IMR-90 (cell line): Measurements from ENCODE around the gene ANKRD33B. TPM values are rescaled to one million over a fixed set of nuclear protein-coding genes. Genes with fewer than 3 reads are reported as not detected.

Source experiments
- ATAC-seq: fragments of 200-7000 bp; cut with Tn5 transposase; 2 replicates; pipeline ENCODE4 v1.9.1; 2020; ENCODE audit warnings: low read depth, mild to moderate bottlenecking, moderate library complexity
- BruUV-seq: library from RNA; stranded (reverse); fragments of 400-500 nt; replicated peaks from 2 replicates; lab custom pipeline; 2021; lab: Mats Ljungman, UMichigan
- CTCF ChIA-PET: fragments of 300-600 bp; formaldehyde crosslinking; extraction: SDS; loops from one replicate; lab custom pipeline; 2021; ENCODE audit warnings: antibody characterized with exemption; lab: Yijun Ruan, JAX
- POLR2A ChIA-PET: fragments of 300-600 bp; sonication (Branson Sonifier 250); formaldehyde crosslinking; loops from one replicate; lab custom pipeline; 2022; ENCODE audit warnings: antibody characterized with exemption; ENCODE audit not compliant: unreplicated experiment; lab: Charles Lee
- DNase-seq: peaks from one replicate; pipeline ENCODE4 v3.0.0; 2013
- H2AFZ ChIP-seq: replicated peaks from 2 replicates; pipeline ENCODE3; 2013; ENCODE audit warnings: low read length, mild to moderate bottlenecking; ENCODE audit not compliant: poor library complexity
- H2AK5ac ChIP-seq: 2 replicates; pipeline ENCODE4 v1.6.1; 2013; ENCODE audit warnings: low read depth, low read length, inconsistent platforms
- H2AK9ac ChIP-seq: replicated peaks from 2 replicates; pipeline ENCODE3; 2013; ENCODE audit warnings: mild to moderate bottlenecking, low read depth, low read length, moderate library complexity; ENCODE audit not compliant: poor library complexity
- H2BK120ac ChIP-seq: 2 replicates; pipeline ENCODE4 v1.6.1; 2013; ENCODE audit warnings: low read depth, low read length, inconsistent platforms
- H2BK15ac ChIP-seq: 3 replicates; pipeline ENCODE4 v1.6.1; 2013; ENCODE audit warnings: low read depth, low read length, inconsistent platforms
- H2BK20ac ChIP-seq: 2 replicates; pipeline ENCODE4 v1.6.1; 2013; ENCODE audit warnings: low read depth, mild to moderate bottlenecking, inconsistent platforms, low read length, moderate library complexity
- H2BK5ac ChIP-seq: 2 replicates; pipeline ENCODE4 v1.6.1; 2013; ENCODE audit warnings: mild to moderate bottlenecking, low read depth, low read length, inconsistent platforms; ENCODE audit not compliant: poor library complexity, severe bottlenecking
- H3K14ac ChIP-seq: replicated peaks from 2 replicates; pipeline ENCODE4 v1.6.1; 2013; ENCODE audit warnings: low read depth, low read length, inconsistent platforms
- H3K18ac ChIP-seq: 2 replicates; pipeline ENCODE4 v1.6.1; 2013; ENCODE audit warnings: low read depth, low read length, control low read depth
- H3K23ac ChIP-seq: 2 replicates; pipeline ENCODE4 v1.6.1; 2013; ENCODE audit warnings: low read depth, low read length, inconsistent platforms
- H3K27ac ChIP-seq: 2 replicates; pipeline ENCODE4 v1.5.1; 2013; ENCODE audit warnings: mild to moderate bottlenecking, control low read depth, low read length; ENCODE audit not compliant: insufficient read depth
- H3K27me3 ChIP-seq: 2 replicates; pipeline ENCODE4 v1.6.1; 2013; ENCODE audit warnings: low read length; ENCODE audit not compliant: control insufficient read depth, insufficient read depth
- H3K36me3 ChIP-seq: 2 replicates; pipeline ENCODE4 v1.6.1; 2013; ENCODE audit warnings: low read length, mixed read lengths; ENCODE audit not compliant: control insufficient read depth, insufficient read depth
- H3K4ac ChIP-seq: 2 replicates; pipeline ENCODE4 v1.6.1; 2013; ENCODE audit warnings: low read depth, low read length, inconsistent platforms
- H3K4me1 ChIP-seq: 2 replicates; pipeline ENCODE4 v1.6.1; 2013; ENCODE audit warnings: low read length, mixed read lengths; ENCODE audit not compliant: control insufficient read depth, insufficient read depth
- H3K4me2 ChIP-seq: 2 replicates; pipeline ENCODE4 v1.6.1; 2013; ENCODE audit warnings: low read depth, mild to moderate bottlenecking, control low read depth, low read length, moderate library complexity
- H3K4me3 ChIP-seq: 2 replicates; pipeline ENCODE4 v1.5.1; 2013; ENCODE audit warnings: low read depth, mild to moderate bottlenecking, control low read depth, low read length, moderate library complexity; ENCODE audit not compliant: insufficient read depth
- H3K56ac ChIP-seq: 2 replicates; pipeline ENCODE4 v1.6.1; 2013; ENCODE audit warnings: low read length, inconsistent platforms; ENCODE audit not compliant: insufficient read depth; ENCODE audit errors: extremely low read depth
- H3K79me1 ChIP-seq, 2 experiments: 2 replicates each; pipeline ENCODE4 v1.6.1; 2013; ENCODE audit warnings: low read length in 2 of 2, inconsistent platforms in 1 of 2, low read depth in 1 of 2
- H3K9ac ChIP-seq: 2 replicates; pipeline ENCODE4 v1.6.1; 2013; ENCODE audit warnings: low read depth, low read length, control low read depth
- H3K9me1 ChIP-seq: 2 replicates; pipeline ENCODE4 v1.6.1; 2013; ENCODE audit warnings: low read length, inconsistent platforms; ENCODE audit not compliant: insufficient read depth
- H3K9me3 ChIP-seq: 2 replicates; pipeline ENCODE4 v1.6.1; 2013; ENCODE audit warnings: low read length; ENCODE audit not compliant: control insufficient read depth, insufficient read depth
- H4K20me1 ChIP-seq: 2 replicates; pipeline ENCODE4 v1.6.1; 2013; ENCODE audit warnings: low read length, inconsistent platforms; ENCODE audit not compliant: insufficient read depth
- H4K5ac ChIP-seq: 2 replicates; pipeline ENCODE4 v1.6.1; 2013; ENCODE audit warnings: mild to moderate bottlenecking, low read depth, low read length, control low read depth
- H4K8ac ChIP-seq, 2 experiments: 2 replicates each; pipeline ENCODE4 v1.6.1; 2013; ENCODE audit warnings: low read depth in 2 of 2, low read length in 2 of 2, control low read depth in 1 of 2, inconsistent platforms in 1 of 2
- H4K91ac ChIP-seq: 2 replicates; pipeline ENCODE4 v1.6.1; 2013; ENCODE audit warnings: low read depth, low read length, inconsistent platforms; ENCODE audit not compliant: insufficient read depth
- CEBPB ChIP-seq: IDR thresholded peaks from 2 replicates; pipeline ENCODE4 v1.6.1; 2012; ENCODE audit warnings: low read depth, low read length, improper control_type of control experiment
- CHD1 ChIP-seq: IDR thresholded peaks from 2 replicates; pipeline ENCODE4 v1.6.1; 2012; ENCODE audit warnings: low read depth, low read length, improper control_type of control experiment
- ELK1 ChIP-seq: fragments of 150-350 bp; IDR thresholded peaks from 2 replicates; pipeline ENCODE4 v1.6.1; 2016; ENCODE audit warnings: low read depth, mild to moderate bottlenecking, low read length, moderate library complexity, borderline replicate concordance
- FOS ChIP-seq: fragments of 150-350 bp; IDR thresholded peaks from 2 replicates; pipeline ENCODE4 v1.6.1; 2016; ENCODE audit warnings: low read depth, low read length
- MAFK ChIP-seq: IDR thresholded peaks from 2 replicates; pipeline ENCODE4 v1.6.1; 2012; ENCODE audit warnings: low read depth, low read length, improper control_type of control experiment
- MAZ ChIP-seq: IDR thresholded peaks from 2 replicates; pipeline ENCODE4 v1.6.1; 2012; ENCODE audit warnings: low read depth, mild to moderate bottlenecking, low read length, improper control_type of control experiment, moderate library complexity, borderline replicate concordance
- NFE2L2 ChIP-seq: fragments of 150-350 bp; IDR thresholded peaks from 2 replicates; pipeline ENCODE4 v1.6.1; 2016; ENCODE audit warnings: low read depth, mild to moderate bottlenecking, low read length
- SMC3 ChIP-seq: fragments of 150-350 bp; IDR thresholded peaks from 2 replicates; pipeline ENCODE4 v1.6.1; 2016; ENCODE audit warnings: low read depth, mild to moderate bottlenecking, antibody characterized with exemption, low read length, moderate library complexity
- WGBS, 2 experiments: methylation state at CpG; one replicate each; pipeline versions ENCODE4 v1.1.5 to v1.1.7; 2013; ENCODE audit warnings: missing lambda C conversion rate in 2 of 2; ENCODE audit not compliant: insufficient read length in 1 of 2; ENCODE audit errors: extremely low coverage in 2 of 2; 5-methylcytosine and 5-hydroxymethylcytosine counted together
- dilution Hi-C: fragments of 300-500 bp; cut with HindIII; formaldehyde crosslinking; loops from one replicate; pipeline ENCODE4 v1.14.3; 2018; ENCODE audit warnings: low sequenced_read_pairs; ENCODE audit not compliant: unreplicated experiment
- in situ Hi-C: fragments of 300-500 bp; cut with MboI; formaldehyde crosslinking; loops from 3 replicates; pipeline ENCODE4 v1.14.3; 2019; ENCODE audit warnings: low sequenced_read_pairs, inconsistent platforms, mixed read lengths
- intact Hi-C: fragments of 100-400 bp; cut with micrococcal nuclease; formaldehyde crosslinking; loops from 2 replicates; pipeline ENCODE4 v1.10.0; 2022
- polyA plus RNA-seq, 3 experiments: library from polyadenylated mRNA; depleted of rRNA; stranded (reverse); fragments of >200 nt; gene quantifications; 2 replicates each; pipeline ENCODE4 v1.2.3, GENCODE V29; 2012; ENCODE audit warnings: low replicate concordance in 1 of 3
- total RNA-seq: library from RNA; depleted of rRNA; stranded (reverse); fragments of >200 nt; gene quantifications from 2 replicates; pipeline ENCODE4 v1.2.3, GENCODE V29; 2012

Gene ANKRD33B
- total and polyA plus RNA-seq, 2 of the 4 experiments (the other 2 are of a cell fraction) = 2.5 to 3.3 TPM

- Histone ChIP-seq H3K27ac (peak overlapping the region; percentile 45; the same call in 1 of the 2 replicates), H2AK5ac (peak overlapping the region; percentile 99), H3K9me3 (no peaks in the 10 kb centered on the region), H4K20me1 (peaks cover 26% of the 10 kb centered on the region; the same call in 1 of the 2 replicates), H3K56ac (no peak overlapping the region), H2BK15ac (peak overlapping the region; percentile 6; the same call in 2 of the 3 replicates), H3K4me3 (peak overlapping the region; percentile 7; the same call in 1 of the 2 replicates), H4K91ac (peak overlapping the region; percentile 60), H3K23ac (peak overlapping the region; percentile 20; the same call in 1 of the 2 replicates), H3K9ac (peak overlapping the region; percentile 3; the same call in 1 of the 2 replicates), H3K9me1 (peaks cover 15% of the 10 kb centered on the region), H3K4me1 (peaks cover 17% of the 10 kb centered on the region), H3K36me3 (no peaks in the 10 kb centered on the region), H4K5ac (peak overlapping the region; percentile 71), H2BK5ac (peak overlapping the region; percentile 40), H2AFZ (peak overlapping the region; percentile 7), H3K18ac (peak overlapping the region; percentile 51), H3K4me2 (peak overlapping the region; percentile 76), H2AK9ac (peak overlapping the region; percentile 42), H2BK20ac (peak overlapping the region; percentile 64), H3K27me3 (no peaks in the 10 kb centered on the region), H3K4ac (peak overlapping the region; percentile 47), H2BK120ac (peak overlapping the region; percentile 75), H3K79me1 (peaks cover 18 to 53% of the 10 kb centered on the region in 2 experiments; a peak in 3 of 4 replicates), H4K8ac (peak overlapping the region; percentile 45 to 80), H3K14ac (peak overlapping the region; percentile 30)
- WGBS, 2 experiments = 100% methylated on average over 1 of the region's 8 CpGs; no CpG with 5 or more reads in 1 of the 2 experiments
- intact Hi-C loops = no loop called here
- ATAC-seq (peak; percentile 86), DNase-seq (peak; percentile 92)
- no peak; the same call in 1 of the 2 replicates for TF ChIP-seq CEBPB
- TF ChIP-seq ELK1 = no peak
- peak; percentile 75 for TF ChIP-seq FOS
- no peak for TF ChIP-seq MAZ
- no peak for TF ChIP-seq SMC3
- no peak; the same call in 1 of the 2 replicates for TF ChIP-seq NFE2L2
- no peak for TF ChIP-seq CHD1
- TF ChIP-seq MAFK = peak; percentile 51; the same call in 1 of the 2 replicates
- in situ Hi-C loops = no loop called here
- CTCF ChIA-PET = interaction anchor here (0.5 to 0.9 kb wide), 2 partner anchors 32 to 96 kb away, joined by 3 read pairs; no protein-coding TSS in a partner anchor
- dilution Hi-C loops = no loop called here
- no TSS peak for BruUV-seq
- POLR2A ChIA-PET = no interaction called here
These were observed 31.9 kb downstream of the ANKRD33B start for GRCh38 chr5:10595672-10596309.
